OCI-LY1 (cell line): ENCODE measurements around the gene RPH3AL.

Source experiments
- CTCF ChIP-seq: fragments of 200-600 bp; sonication (generic), shearing (Covaris generic); IDR thresholded peaks from 2 replicates; pipeline ENCODE4 v1.5.1; 2017; ENCODE audit warnings: mild to moderate bottlenecking, antibody characterized with exemption, low read length, moderate library complexity, mixed read lengths
- EZH2 ChIP-seq: fragments of 200-600 bp; sonication (generic), shearing (Covaris generic); IDR thresholded peaks from 2 replicates; pipeline ENCODE4 v1.8.0; 2017; ENCODE audit warnings: borderline replicate concordance, mixed run types, mild to moderate bottlenecking, antibody characterized with exemption, low read length, moderate library complexity, mixed read lengths

GRCh38 chr17:248337-249235, 104.0 kb downstream of the RPH3AL start:
- TF ChIP-seq CTCF (no peak), EZH2 (no peak)
